K562 (cell line): ENCODE data around the gene TP53BP1. TPM values are rescaled to one million over a fixed set of nuclear protein-coding genes. Genes with fewer than 3 reads are reported as not detected.

Experiments used
- ATAC-seq: fragments of 200-7000 bp; cut with Tn5 transposase; 3 replicates; pipeline ENCODE4 v1.9.1; 2020; ENCODE audit warnings: moderate library complexity
- BruUV-seq: library from RNA; stranded (reverse); fragments of 400-500 nt; replicated peaks from 2 replicates; lab custom pipeline; 2021; lab: Mats Ljungman, UMichigan
- CTCF ChIA-PET: fragments of 300-600 bp; formaldehyde crosslinking; extraction: SDS; loops from one replicate; lab custom pipeline; 2021; ENCODE audit warnings: low intra/inter-chr PET ratio; lab: Yijun Ruan, JAX
- POLR2A ChIA-PET: fragments of 300-600, 350-650 bp; sonication (Branson Sonifier 250); formaldehyde crosslinking; extraction: SDS; loops from one replicate; lab custom pipeline; 2021; ENCODE audit warnings: antibody characterized with exemption, inconsistent platforms; lab: Yijun Ruan, JAX
- DNase-seq, 4 experiments: peaks; one replicate each; pipeline versions ENCODE4 v3.0.0 to v3.0.0-alpha.2; 2011 to 2018; ENCODE audit warnings: low spot score in 3 of 4, mixed read lengths in 3 of 4; ENCODE audit errors: extremely low read depth in 1 of 4
- FAIRE-seq: peaks from 2 replicates; lab custom pipeline; 2011; peaks lifted over from hg19 to GRCh38; lab: Jason Lieb, UNC
- H2AFZ ChIP-seq: 2 replicates; pipeline ENCODE4 v1.6.0; 2011; ENCODE audit warnings: low read depth, low read length, control low read depth, inconsistent platforms
- H3K27ac ChIP-seq: fragments of 200-600 bp; 3 replicates; pipeline ENCODE4 v1.8.0; 2011; ENCODE audit warnings: low read depth, mild to moderate bottlenecking, control low read depth, inconsistent platforms, low read length, moderate library complexity, mixed read lengths; ENCODE audit errors: extremely low read depth
- H3K27me3 ChIP-seq, 2 experiments: fragments of 300-600 bp in 1 of 2; 2 replicates in 1 of 2; 3 replicates in 1 of 2; pipeline versions ENCODE4 v1.6.0 to v1.8.0; 2011; ENCODE audit warnings: inconsistent platforms in 2 of 2, low read length in 2 of 2, mild to moderate bottlenecking in 1 of 2, mixed read lengths in 1 of 2, moderate library complexity in 1 of 2; ENCODE audit not compliant: control insufficient read depth in 2 of 2, insufficient read depth in 2 of 2
- H3K36me3 ChIP-seq: fragments of 300-600 bp; 3 replicates; pipeline ENCODE4 v1.8.0; 2011; ENCODE audit warnings: mild to moderate bottlenecking, low read length, inconsistent platforms; ENCODE audit not compliant: control insufficient read depth, insufficient read depth
- H3K4me1 ChIP-seq, 2 experiments: fragments of 200-600 bp in 1 of 2; replicated peaks in 1 of 2; 2 replicates in 1 of 2; 3 replicates in 1 of 2; pipeline versions ENCODE4 v1.5.1 to v1.8.0; 2011; ENCODE audit warnings: inconsistent platforms in 2 of 2, low read length in 2 of 2, mild to moderate bottlenecking in 1 of 2, mixed read lengths in 1 of 2, moderate library complexity in 1 of 2; ENCODE audit not compliant: control insufficient read depth in 2 of 2, insufficient read depth in 2 of 2
- H3K4me2 ChIP-seq: 2 replicates; pipeline ENCODE4 v1.6.1; 2011; ENCODE audit warnings: low read length, control low read depth, inconsistent platforms, mixed read lengths; ENCODE audit not compliant: insufficient read depth
- H3K4me3 ChIP-seq: fragments of 200-600 bp; sonication (generic), shearing (Covaris generic); 2 replicates; pipeline ENCODE4 v1.5.1; 2016; ENCODE audit warnings: control low read depth, inconsistent platforms
- H3K79me2 ChIP-seq: fragments of 200-600 bp; 3 replicates; pipeline ENCODE4 v1.8.0; 2011; ENCODE audit warnings: low read length, inconsistent platforms; ENCODE audit not compliant: control insufficient read depth, insufficient read depth
- H3K9ac ChIP-seq, 2 experiments: 2 replicates each; pipeline versions ENCODE4 v1.6.0 to v1.6.1; 2011; ENCODE audit warnings: low read depth in 2 of 2, low read length in 2 of 2, control low read depth in 1 of 2, inconsistent platforms in 1 of 2, mild to moderate bottlenecking in 1 of 2, mixed read lengths in 1 of 2; ENCODE audit not compliant: insufficient read depth in 1 of 2
- H3K9me1 ChIP-seq: one replicate; pipeline ENCODE4 v1.6.0; 2011; ENCODE audit warnings: inconsistent platforms, mild to moderate bottlenecking, low read length, moderate library complexity; ENCODE audit not compliant: control insufficient read depth, insufficient read depth
- H3K9me3 ChIP-seq: replicated peaks from 2 replicates; pipeline ENCODE4 v1.5.1; 2011; ENCODE audit warnings: low read depth, low read length, inconsistent platforms; ENCODE audit not compliant: control insufficient read depth, insufficient read depth
- H4K20me1 ChIP-seq: replicated peaks from 2 replicates; pipeline ENCODE4 v1.6.1; 2011; ENCODE audit warnings: low read length, inconsistent platforms, mixed read lengths; ENCODE audit not compliant: control insufficient read depth, insufficient read depth
- CUX1 ChIP-seq: fragments of 200-800 bp; sonication (Bioruptor generic); IDR thresholded peaks from 2 replicates; pipeline ENCODE4 v1.6.1; 2016; ENCODE audit warnings: missing genetic modification characterization, missing compliant biosample characterization
- GTF3C2 ChIP-seq: IDR thresholded peaks from 3 replicates; pipeline ENCODE4 v1.6.1; 2011; ENCODE audit warnings: borderline replicate concordance, mild to moderate bottlenecking, moderate library complexity; ENCODE audit not compliant: insufficient read length; ENCODE audit errors: extremely low read depth
- ZNF740 ChIP-seq, 3 experiments: fragments of 200-800 bp in 1 of 3; sonication (Bioruptor generic) in 1 of 3; sonication (generic) in 1 of 3; formaldehyde crosslinking in 1 of 3; IDR thresholded peaks; 2 replicates each; pipeline versions ENCODE4 v1.6.1 to v1.8.0; 2016 to 2022; ENCODE audit warnings: mild to moderate bottlenecking in 2 of 3, missing compliant biosample characterization in 2 of 3, missing genetic modification characterization in 2 of 3, missing genetic modification reagents in 1 of 3
- WGBS: fragments of 100-300 bp; shearing (Covaris generic); methylation state at CpG from one replicate; pipeline ENCODE4 v1.1.6; 2016; ENCODE audit warnings: low coverage, mixed read lengths; ENCODE audit not compliant: insufficient coverage; ENCODE audit errors: missing lambda C conversion rate; 5-methylcytosine and 5-hydroxymethylcytosine counted together
- in situ Hi-C: fragments of 300-500 bp; cut with MboI; formaldehyde crosslinking; loops from 4 replicates; pipeline ENCODE4 v1.15.0; 2018; ENCODE audit warnings: inconsistent platforms, mixed read lengths
- intact Hi-C: fragments of 100-400 bp; cut with micrococcal nuclease; formaldehyde crosslinking; loops from 2 replicates; pipeline ENCODE4 v1.14.2; 2022
- polyA plus RNA-seq, 8 experiments: library from polyadenylated mRNA; depleted of rRNA in 4 of 8; stranded (reverse) in 5 of 8; unstranded in 3 of 8; fragments of >200 nt; fragmentation: Nextera tagmentation in 2 of 8; fragmentation: Illumina TruSeq in 1 of 8; extraction: Ambion mirVana in 2 of 8; extraction: Trizol in 1 of 8; gene quantifications; 2 replicates each; pipeline versions ENCODE4 v1.2.1 to v1.2.3, GENCODE V29; 2011 to 2014; ENCODE audit warnings: inconsistent platforms in 1 of 8, missing spikeins in 1 of 8
- total RNA-seq, 7 experiments: library from RNA; depleted of rRNA in 6 of 7; stranded (reverse); fragments of >200 nt in 6 of 7; fragmentation: Illumina TruSeq in 2 of 7; extraction: Trizol in 2 of 7; gene quantifications; 2 replicates each; pipeline versions ENCODE4 v1.2.1 to v1.2.3, GENCODE V29; 2011 to 2021; ENCODE audit warnings: low replicate concordance in 1 of 7
- TF ChIP-seq, protein P1 (sequence below): sonication (generic); formaldehyde crosslinking; IDR thresholded peaks from 2 replicates; pipeline ENCODE4 v1.8.0; 2023; ENCODE audit warnings: mild to moderate bottlenecking, missing genetic modification reagents

The TP53BP1 gene
- total and polyA plus RNA-seq, 9 of the 15 experiments (the other 6 are each of a cell fraction or from before 2014, with no cell fraction given): 5.7 to 63.3 (median 30.9) TPM

- CTCF ChIA-PET: no interaction called here
- TF ChIP-seq ZNF740 (CRISPR knock-in tag; IDR thresholded peaks at IDR 0.05) (no peak), ZNF740 (tag; IDR thresholded peaks at IDR 0.05) (no peak), CUX1 (CRISPR knock-in tag) (no peak), GTF3C2 (no peak)
- TF ChIP-seq, protein P1, sequence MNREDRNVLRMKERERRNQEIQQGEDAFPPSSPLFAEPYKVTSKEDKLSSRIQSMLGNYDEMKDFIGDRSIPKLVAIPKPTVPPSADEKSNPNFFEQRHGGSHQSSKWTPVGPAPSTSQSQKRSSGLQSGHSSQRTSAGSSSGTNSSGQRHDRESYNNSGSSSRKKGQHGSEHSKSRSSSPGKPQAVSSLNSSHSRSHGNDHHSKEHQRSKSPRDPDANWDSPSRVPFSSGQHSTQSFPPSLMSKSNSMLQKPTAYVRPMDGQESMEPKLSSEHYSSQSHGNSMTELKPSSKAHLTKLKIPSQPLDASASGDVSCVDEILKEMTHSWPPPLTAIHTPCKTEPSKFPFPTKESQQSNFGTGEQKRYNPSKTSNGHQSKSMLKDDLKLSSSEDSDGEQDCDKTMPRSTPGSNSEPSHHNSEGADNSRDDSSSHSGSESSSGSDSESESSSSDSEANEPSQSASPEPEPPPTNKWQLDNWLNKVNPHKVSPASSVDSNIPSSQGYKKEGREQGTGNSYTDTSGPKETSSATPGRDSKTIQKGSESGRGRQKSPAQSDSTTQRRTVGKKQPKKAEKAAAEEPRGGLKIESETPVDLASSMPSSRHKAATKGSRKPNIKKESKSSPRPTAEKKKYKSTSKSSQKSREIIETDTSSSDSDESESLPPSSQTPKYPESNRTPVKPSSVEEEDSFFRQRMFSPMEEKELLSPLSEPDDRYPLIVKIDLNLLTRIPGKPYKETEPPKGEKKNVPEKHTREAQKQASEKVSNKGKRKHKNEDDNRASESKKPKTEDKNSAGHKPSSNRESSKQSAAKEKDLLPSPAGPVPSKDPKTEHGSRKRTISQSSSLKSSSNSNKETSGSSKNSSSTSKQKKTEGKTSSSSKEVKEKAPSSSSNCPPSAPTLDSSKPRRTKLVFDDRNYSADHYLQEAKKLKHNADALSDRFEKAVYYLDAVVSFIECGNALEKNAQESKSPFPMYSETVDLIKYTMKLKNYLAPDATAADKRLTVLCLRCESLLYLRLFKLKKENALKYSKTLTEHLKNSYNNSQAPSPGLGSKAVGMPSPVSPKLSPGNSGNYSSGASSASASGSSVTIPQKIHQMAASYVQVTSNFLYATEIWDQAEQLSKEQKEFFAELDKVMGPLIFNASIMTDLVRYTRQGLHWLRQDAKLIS: no peak
Observed at GRCh38 chr15:43420435-43420834, 72.5 kb downstream of the TP53BP1 start.

More at GRCh38 chr15:43420435-43420834, 72.5 kb downstream of the TP53BP1 start:
- Histone ChIP-seq H3K36me3 (peaks cover 77% of the 10 kb centered on the region; the same call in 2 of the 3 replicates), H3K4me3 (no peak overlapping the region), H3K27me3 (no peaks in the 10 kb centered on the region), H4K20me1 (no peaks in the 10 kb centered on the region), H3K9me1 (no peaks in the 10 kb centered on the region), H3K9me3 (no peaks in the 10 kb centered on the region), H2AFZ (no peak overlapping the region), H3K9ac (no peak overlapping the region), H3K4me2 (no peak overlapping the region), H3K27ac (no peak overlapping the region), H3K79me2 (no peaks in the 10 kb centered on the region), H3K4me1 (no peaks in the 10 kb centered on the region)
- DNase-seq (no peak), ATAC-seq (no peak), FAIRE-seq (no peak)
- BruUV-seq: TSS peak; percentile 23
- intact Hi-C loops: no loop called here
- POLR2A ChIA-PET: interaction anchor here (1.9 kb wide), 1 partner anchor 13 kb away, joined by 6 read pairs; no protein-coding TSS in a partner anchor
- in situ Hi-C loops: no loop called here
- 82% methylated on average over 10 of the region's 10 CpGs for WGBS
